Measurements from ENCODE around the gene OSGIN1. TPM values are rescaled to one million over a fixed set of nuclear protein-coding genes. Genes with fewer than 3 reads are reported as not detected.

Gene OSGIN1
- total RNA-seq, 4 donors from 2014 or later: 6.7 to 27.7 (median 10.3) TPM

DNA sequence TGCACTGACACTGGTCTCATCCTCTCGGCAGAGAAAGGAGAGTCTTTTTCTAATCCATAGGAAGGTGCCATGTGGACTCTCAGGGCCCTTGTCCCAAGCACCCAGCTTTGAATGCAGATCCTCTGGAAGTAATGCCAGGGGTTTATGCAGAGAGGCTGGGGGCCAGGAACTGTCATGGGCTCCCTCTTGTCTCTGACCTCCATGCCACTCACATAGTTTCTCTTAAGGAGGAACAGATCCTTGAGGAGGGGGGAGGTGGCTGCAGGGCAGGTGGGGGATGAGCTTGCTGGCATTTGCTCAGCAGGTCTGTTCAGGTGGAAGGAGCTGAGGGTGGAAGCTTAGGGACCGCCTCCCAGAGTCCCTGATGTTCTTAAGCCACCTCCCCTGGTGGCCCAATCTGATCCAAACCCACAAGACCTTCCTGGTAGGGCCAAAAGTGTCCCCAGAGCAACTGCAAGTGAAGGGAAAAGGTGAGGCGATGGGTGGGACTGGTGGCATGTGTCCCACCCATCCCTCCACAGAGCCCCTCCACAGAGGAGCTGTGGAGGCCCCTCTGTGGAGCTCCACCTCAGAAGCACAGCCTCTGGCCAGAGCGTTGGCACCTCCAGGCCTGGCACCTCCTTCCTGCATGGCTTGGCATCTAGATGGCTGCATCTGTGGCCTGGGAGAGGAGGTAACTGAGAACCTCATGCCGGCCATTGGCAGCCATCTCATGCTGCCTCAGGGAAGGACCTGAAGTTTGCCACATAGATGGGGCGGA is 24.2 kb downstream of the OSGIN1 start:
- no peak for DNase-seq (ENCODE audit: low spot score in 2 of 2)
- H3K27me3 ChIP-seq: no peaks in the 10 kb centered on the region
- H3K9me3 ChIP-seq: peaks cover 0 to 21% (median 0%) of the 10 kb centered on the region in 4 donors
- 89 to 95% methylated on average over 6 of the region's 6 CpGs for WGBS, 2 donors
- H3K4me1 ChIP-seq: no peaks in the 10 kb centered on the region
- H3K36me3 ChIP-seq: no peaks in the 10 kb centered on the region
- no peak overlapping the region for H3K4me3 ChIP-seq
- H3K27ac ChIP-seq: no peak overlapping the region
- TF ChIP-seq, protein P1, sequence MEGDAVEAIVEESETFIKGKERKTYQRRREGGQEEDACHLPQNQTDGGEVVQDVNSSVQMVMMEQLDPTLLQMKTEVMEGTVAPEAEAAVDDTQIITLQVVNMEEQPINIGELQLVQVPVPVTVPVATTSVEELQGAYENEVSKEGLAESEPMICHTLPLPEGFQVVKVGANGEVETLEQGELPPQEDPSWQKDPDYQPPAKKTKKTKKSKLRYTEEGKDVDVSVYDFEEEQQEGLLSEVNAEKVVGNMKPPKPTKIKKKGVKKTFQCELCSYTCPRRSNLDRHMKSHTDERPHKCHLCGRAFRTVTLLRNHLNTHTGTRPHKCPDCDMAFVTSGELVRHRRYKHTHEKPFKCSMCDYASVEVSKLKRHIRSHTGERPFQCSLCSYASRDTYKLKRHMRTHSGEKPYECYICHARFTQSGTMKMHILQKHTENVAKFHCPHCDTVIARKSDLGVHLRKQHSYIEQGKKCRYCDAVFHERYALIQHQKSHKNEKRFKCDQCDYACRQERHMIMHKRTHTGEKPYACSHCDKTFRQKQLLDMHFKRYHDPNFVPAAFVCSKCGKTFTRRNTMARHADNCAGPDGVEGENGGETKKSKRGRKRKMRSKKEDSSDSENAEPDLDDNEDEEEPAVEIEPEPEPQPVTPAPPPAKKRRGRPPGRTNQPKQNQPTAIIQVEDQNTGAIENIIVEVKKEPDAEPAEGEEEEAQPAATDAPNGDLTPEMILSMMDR (IDR thresholded peaks at IDR 0.05): no peak

DNA sequence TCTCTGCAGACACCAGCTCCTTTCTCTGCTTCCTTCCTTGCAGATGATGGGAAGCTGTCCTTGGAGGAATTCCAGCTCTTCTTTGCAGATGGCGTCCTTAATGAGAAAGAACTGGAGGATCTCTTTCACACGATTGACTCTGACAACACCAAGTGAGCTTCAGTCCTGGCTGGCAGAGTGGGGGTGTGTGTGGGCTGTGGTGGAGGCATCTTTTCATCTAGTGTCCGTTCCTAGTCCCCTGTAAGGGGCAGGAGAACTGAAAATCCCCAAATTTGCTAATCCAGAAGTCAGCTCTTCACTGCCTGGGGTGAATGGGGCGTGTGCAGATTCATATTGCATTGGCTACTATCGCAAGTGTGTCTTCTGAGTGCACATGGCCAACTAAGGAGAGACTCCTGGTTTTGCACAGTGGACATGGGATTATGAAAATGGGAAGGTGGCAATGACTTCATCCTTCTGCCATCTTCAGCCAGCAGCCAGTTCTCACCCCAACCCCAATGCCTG is 25.4 kb downstream of the OSGIN1 start:
- H3K27ac ChIP-seq: no peak overlapping the region
- WGBS, 2 donors: 84 to 91% methylated on average over 5 of the region's 5 CpGs
- TF ChIP-seq POLR2A (IDR thresholded peaks at IDR 0.05) (no peak), EP300 (IDR thresholded peaks at IDR 0.05) (no peak)
- TF ChIP-seq, protein P1 (IDR thresholded peaks at IDR 0.05): no peak
- no peak overlapping the region for H3K4me3 ChIP-seq
- H3K9me3 ChIP-seq: peaks cover 0 to 23% (median 0%) of the 10 kb centered on the region in 4 donors
- no peaks in the 10 kb centered on the region for H3K4me1 ChIP-seq
- H3K36me3 ChIP-seq: no peaks in the 10 kb centered on the region
- no peak for DNase-seq (ENCODE audit: low spot score in 2 of 2)
- H3K27me3 ChIP-seq: no peaks in the 10 kb centered on the region

DNA sequence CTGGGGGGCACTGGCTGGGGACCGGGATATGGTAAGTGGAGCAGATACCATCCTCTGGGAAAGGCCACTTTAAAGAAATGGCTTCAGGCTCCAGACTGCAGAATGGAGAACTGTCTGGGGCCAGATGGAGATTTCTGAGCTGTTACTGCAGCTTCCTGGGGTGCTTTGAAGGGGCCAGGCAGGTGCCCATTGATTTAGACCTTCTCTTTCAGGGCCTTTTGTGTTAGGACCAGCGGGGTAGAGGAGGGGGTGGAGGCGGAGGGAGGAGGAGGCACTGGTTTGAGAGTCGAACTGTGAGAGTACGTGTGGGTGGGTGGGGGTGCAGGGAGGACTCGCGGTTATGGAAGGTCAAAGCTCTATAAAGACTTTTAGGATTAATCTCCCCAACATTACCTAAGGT is 26.4 kb downstream of the OSGIN1 start:
- H3K36me3 ChIP-seq: no peaks in the 10 kb centered on the region
- no peaks in the 10 kb centered on the region for H3K27me3 ChIP-seq
- WGBS, 2 donors: 87 to 88% methylated on average over 7 of the region's 7 CpGs
- no peaks in the 10 kb centered on the region for H3K4me1 ChIP-seq
- H3K9me3 ChIP-seq: peaks cover 0 to 23% (median 0%) of the 10 kb centered on the region in 4 donors
- no peak overlapping the region for H3K4me3 ChIP-seq
- no peak overlapping the region for H3K27ac ChIP-seq
- no peak for TF ChIP-seq EP300 (IDR thresholded peaks at IDR 0.05)
- no peak for TF ChIP-seq POLR2A (IDR thresholded peaks at IDR 0.05)
- TF ChIP-seq, protein P1 (IDR thresholded peaks at IDR 0.05): no peak
- no peak for DNase-seq (ENCODE audit: low spot score in 2 of 2)

DNA sequence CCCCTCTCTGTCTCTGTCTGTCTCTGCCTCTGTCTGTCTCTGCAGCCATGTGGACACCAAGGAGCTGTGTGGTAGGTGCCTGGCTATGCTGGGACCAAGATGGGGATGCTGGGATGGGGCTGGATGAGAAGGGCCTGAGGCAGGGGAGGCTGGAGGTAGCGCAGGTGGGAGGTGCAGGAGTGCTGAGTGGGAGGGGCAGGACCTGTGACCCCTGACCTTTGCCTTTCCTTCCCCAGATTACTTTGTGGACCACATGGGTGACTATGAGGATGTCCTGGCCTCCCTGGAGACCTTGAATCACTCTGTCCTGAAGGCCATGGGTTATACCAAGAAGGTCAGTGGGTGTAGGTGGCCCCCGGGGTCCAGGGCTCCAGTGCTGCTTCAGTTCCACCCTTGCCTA is 27.8 kb downstream of the OSGIN1 start:
- peaks cover 0 to 23% (median 0%) of the 10 kb centered on the region in 4 donors for H3K9me3 ChIP-seq
- DNase-seq (ENCODE audit: low spot score in 2 of 2): no peak
- H3K27me3 ChIP-seq: no peaks in the 10 kb centered on the region
- no peak overlapping the region for H3K27ac ChIP-seq
- H3K4me3 ChIP-seq: no peak overlapping the region
- TF ChIP-seq EP300 (IDR thresholded peaks at IDR 0.05) (no peak), POLR2A (IDR thresholded peaks at IDR 0.05) (no peak)
- TF ChIP-seq, protein P1 (IDR thresholded peaks at IDR 0.05): no peak
- H3K36me3 ChIP-seq: no peaks in the 10 kb centered on the region
- H3K4me1 ChIP-seq: no peaks in the 10 kb centered on the region
- WGBS, 2 donors: 87 to 96% methylated on average over 2 of the region's 2 CpGs

DNA sequence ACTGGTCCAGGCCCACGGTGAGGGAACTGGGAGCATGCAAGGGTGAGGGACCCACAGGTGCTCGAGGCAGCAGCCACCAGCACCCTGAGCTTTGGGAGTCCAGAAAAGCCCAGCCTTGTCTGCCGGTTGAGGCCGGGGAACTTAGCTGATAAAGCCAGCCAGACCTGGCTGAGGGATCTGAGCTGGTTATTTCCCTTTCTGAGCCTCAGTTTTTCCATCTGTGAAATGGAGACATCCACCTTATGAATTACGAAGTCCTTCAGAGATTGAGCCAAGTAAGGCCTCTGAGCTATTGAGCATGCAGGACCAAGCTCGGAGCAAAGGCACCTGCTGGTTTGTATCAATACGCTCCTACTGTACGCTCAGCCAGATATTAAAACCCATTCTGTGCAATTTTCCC is 28.8 kb downstream of the OSGIN1 start:
- Histone ChIP-seq H3K27me3 (no peaks in the 10 kb centered on the region), H3K9me3 (peaks cover 0 to 23% (median 0%) of the 10 kb centered on the region in 4 donors), H3K4me1 (no peaks in the 10 kb centered on the region), H3K36me3 (no peaks in the 10 kb centered on the region), H3K27ac (no peak overlapping the region), H3K4me3 (no peak overlapping the region)
- no peak for TF ChIP-seq POLR2A (IDR thresholded peaks at IDR 0.05)
- 94 to 95% methylated on average over 7 to 8 of the region's 8 CpGs for WGBS, 2 donors
- DNase-seq (ENCODE audit: low spot score in 2 of 2): no peak

Data from tibial nerve (tissue), 4 donors.